ENCODE results near the gene SLC30A2.
"Not testable (repeated sequence)": the region's sequence is repeated elsewhere in the genome, so short reads cannot be mapped to it uniquely, and the experiment has no call there.

The SLC30A2 gene

GRCh38 chr1:26045722-26046245 is at the start of gene SLC30A2:
TSS of gene SLC30A2 (minus strand) at chr1:26046118. CDS start at chr1:26045896, 222 bp downstream.
- DNase-seq: no peak

- DNase-seq: no peak
These were observed 48.9 kb upstream of the SLC30A2 start for GRCh38 chr1:26094677-26095383.

- no peak for DNase-seq
These were observed 48.3 kb upstream of the SLC30A2 start for GRCh38 chr1:26094076-26094669.

GRCh38 chr1:26093569-26093968 is 47.7 kb upstream of the SLC30A2 start:
- not testable (repeated sequence) for DNase-seq

GRCh38 chr1:26092422-26092821 is 46.5 kb upstream of the SLC30A2 start:
- DNase-seq: no peak

GRCh38 chr1:26090893-26091292 is 45.0 kb upstream of the SLC30A2 start:
- no peak for DNase-seq

- DNase-seq: no peak
These were observed 43.2 kb upstream of the SLC30A2 start for GRCh38 chr1:26089125-26089524.

- DNase-seq: no peak
These were observed 38.9 kb upstream of the SLC30A2 start for GRCh38 chr1:26084844-26085243.

- no peak for DNase-seq
These were observed 38.2 kb upstream of the SLC30A2 start for GRCh38 chr1:26084091-26084561.

- no peak for DNase-seq
These were observed 37.3 kb upstream of the SLC30A2 start for GRCh38 chr1:26083208-26083607.

- no peak for DNase-seq
These were observed 36.1 kb upstream of the SLC30A2 start for GRCh38 chr1:26082020-26082350.

GRCh38 chr1:26081267-26082019 is 35.5 kb upstream of the SLC30A2 start:
- DNase-seq: no peak

- no peak for DNase-seq
These were observed 34.3 kb upstream of the SLC30A2 start for GRCh38 chr1:26079960-26080814.

- DNase-seq: no peak
These were observed 33.3 kb upstream of the SLC30A2 start for GRCh38 chr1:26079178-26079563.

GRCh38 chr1:26078286-26079177 is 32.6 kb upstream of the SLC30A2 start:
- no peak for DNase-seq

GRCh38 chr1:26077524-26077923 is 31.6 kb upstream of the SLC30A2 start:
- no peak for DNase-seq

GRCh38 chr1:26075421-26076144 is 29.7 kb upstream of the SLC30A2 start:
- no peak for DNase-seq

- DNase-seq: no peak
These were observed 26.4 kb upstream of the SLC30A2 start for GRCh38 chr1:26072305-26072704.

- no peak for DNase-seq
These were observed 25.0 kb upstream of the SLC30A2 start for GRCh38 chr1:26070963-26071342.

- DNase-seq: no peak
These were observed 24.5 kb upstream of the SLC30A2 start for GRCh38 chr1:26070296-26070962.

- no peak for DNase-seq
These were observed 24.0 kb upstream of the SLC30A2 start for GRCh38 chr1:26069941-26070295.
